H1 (cell line): Measurements from ENCODE around the gene ARHGEF28. TPM values are rescaled to one million over a fixed set of nuclear protein-coding genes. Genes with fewer than 3 reads are reported as not detected.

ENCODE experiments used
- CTCF ChIA-PET: fragments of 300-600 bp; sonication (Branson Sonifier 250); formaldehyde crosslinking; loops from one replicate; lab custom pipeline; 2021; ENCODE audit not compliant: partially characterized antibody; lab: Charles Lee
- POLR2A ChIA-PET: fragments of 300-600 bp; sonication (Branson Sonifier 250); formaldehyde crosslinking; loops from one replicate; lab custom pipeline; 2021; ENCODE audit warnings: inconsistent platforms; ENCODE audit not compliant: partially characterized antibody; lab: Charles Lee
- DNase-seq, 2 experiments: peaks; one replicate each; pipeline versions ENCODE4 v3.0.0 to v3.0.0-alpha.2; 2010 to 2022; ENCODE audit warnings: low spot score in 2 of 2, low read depth in 1 of 2, mixed read lengths in 1 of 2
- FAIRE-seq: peaks from 2 replicates; lab custom pipeline; 2011; peaks lifted over from hg19 to GRCh38; lab: Jason Lieb, UNC
- H2AFZ ChIP-seq: 2 replicates; pipeline ENCODE4 v1.8.1; 2012; ENCODE audit warnings: low read length, inconsistent platforms
- H2AK5ac ChIP-seq: 2 replicates; pipeline ENCODE4 v1.6.1; 2013; ENCODE audit warnings: low read depth, low read length
- H2BK120ac ChIP-seq: replicated peaks from 2 replicates; pipeline ENCODE3; 2013; ENCODE audit warnings: low read depth, low read length, inconsistent platforms
- H2BK12ac ChIP-seq: 2 replicates; pipeline ENCODE4 v1.6.1; 2013; ENCODE audit warnings: low read depth, low read length
- H2BK15ac ChIP-seq: 2 replicates; pipeline ENCODE4 v1.6.1; 2013; ENCODE audit warnings: low read length
- H2BK20ac ChIP-seq: 2 replicates; pipeline ENCODE4 v1.6.1; 2013; ENCODE audit warnings: low read length
- H2BK5ac ChIP-seq: 2 replicates; pipeline ENCODE4 v1.6.1; 2013; ENCODE audit warnings: low read depth, low read length
- H3K14ac ChIP-seq: 2 replicates; pipeline ENCODE4 v1.6.1; 2013; ENCODE audit warnings: inconsistent platforms; ENCODE audit not compliant: insufficient read length
- H3K18ac ChIP-seq: 2 replicates; pipeline ENCODE4 v1.6.1; 2013; ENCODE audit warnings: low read length; ENCODE audit errors: extremely low read depth
- H3K23ac ChIP-seq: 2 replicates; pipeline ENCODE4 v1.6.1; 2013; ENCODE audit warnings: inconsistent platforms; ENCODE audit not compliant: insufficient read length
- H3K23me2 ChIP-seq: 2 replicates; pipeline ENCODE4 v1.6.1; 2013; ENCODE audit warnings: low read depth, low read length
- H3K27ac ChIP-seq: 2 replicates; pipeline ENCODE4 v1.6.1; 2011; ENCODE audit warnings: low read depth, low read length, inconsistent platforms
- H3K27me3 ChIP-seq, 4 experiments: replicated peaks in 1 of 4; 1 replicate in 1 of 4; 2 replicates in 3 of 4; pipeline versions ENCODE4 v1.6.1 to v1.8.1; 2011 to 2013; ENCODE audit warnings: low read length in 3 of 4, mild to moderate bottlenecking in 3 of 4, inconsistent platforms in 2 of 4, mixed read lengths in 2 of 4, moderate library complexity in 1 of 4; ENCODE audit not compliant: control insufficient read depth in 3 of 4, insufficient read depth in 3 of 4; ENCODE audit errors: extremely low read depth in 1 of 4
- H3K36me3 ChIP-seq, 4 experiments: 2 replicates each; pipeline versions ENCODE4 v1.6.1 to v1.8.1; 2011 to 2013; ENCODE audit warnings: mild to moderate bottlenecking in 4 of 4, low read length in 3 of 4, moderate library complexity in 2 of 4, control low read depth in 1 of 4, inconsistent platforms in 1 of 4; ENCODE audit not compliant: insufficient read depth in 4 of 4, control insufficient read depth in 2 of 4
- H3K4ac ChIP-seq: replicated peaks from 2 replicates; pipeline ENCODE3; 2013; ENCODE audit warnings: low read length, low read depth, mixed read lengths, inconsistent platforms; ENCODE audit not compliant: insufficient read length
- H3K4me1 ChIP-seq, 4 experiments: replicated peaks in 1 of 4; 1 replicate in 1 of 4; 2 replicates in 3 of 4; pipeline versions ENCODE4 v1.6.1 to v1.8.1; 2011 to 2013; ENCODE audit warnings: low read length in 3 of 4, inconsistent platforms in 2 of 4, mixed read lengths in 1 of 4; ENCODE audit not compliant: insufficient read depth in 4 of 4, control insufficient read depth in 3 of 4
- H3K4me2 ChIP-seq, 2 experiments: 2 replicates each; pipeline versions ENCODE4 v1.6.1 to v1.8.1; 2011 to 2013; ENCODE audit warnings: low read depth in 2 of 2, low read length in 2 of 2, control low read depth in 1 of 2, inconsistent platforms in 1 of 2, mild to moderate bottlenecking in 1 of 2; ENCODE audit not compliant: insufficient read depth in 1 of 2
- H3K4me3 ChIP-seq, 4 experiments: fragments of 200-600, 300-600 bp in 1 of 4; sonication (generic), shearing (Covaris generic), sonication (Bioruptor Twin) in 1 of 4; 2 replicates each; pipeline versions ENCODE4 v1.5.1 to v1.8.1; 2011 to 2016; ENCODE audit warnings: low read length in 4 of 4, low read depth in 3 of 4, control low read depth in 2 of 4, inconsistent platforms in 2 of 4, mild to moderate bottlenecking in 2 of 4, mixed read lengths in 1 of 4, moderate library complexity in 1 of 4; ENCODE audit not compliant: insufficient read depth in 2 of 4; ENCODE audit errors: extremely low read depth in 1 of 4
- H3K56ac ChIP-seq: replicated peaks from 2 replicates; pipeline ENCODE3; 2013; ENCODE audit warnings: low read depth, mild to moderate bottlenecking, mixed read lengths, low read length, inconsistent platforms; ENCODE audit not compliant: insufficient read length
- H3K79me1 ChIP-seq: 2 replicates; pipeline ENCODE4 v1.6.1; 2013; ENCODE audit warnings: low read depth, low read length, control low read depth
- H3K79me2 ChIP-seq, 2 experiments: 2 replicates each; pipeline versions ENCODE4 v1.6.1 to v1.8.1; 2012 to 2013; ENCODE audit warnings: low read length in 2 of 2, mild to moderate bottlenecking in 2 of 2, inconsistent platforms in 1 of 2; ENCODE audit not compliant: insufficient read depth in 2 of 2, control insufficient read depth in 1 of 2
- H3K9ac ChIP-seq, 4 experiments: replicated peaks in 1 of 4; 1 replicate in 1 of 4; 2 replicates in 3 of 4; pipeline versions ENCODE4 v1.6.1 to v1.8.1; 2011 to 2013; ENCODE audit warnings: low read depth in 3 of 4, low read length in 3 of 4, control low read depth in 2 of 4, mild to moderate bottlenecking in 2 of 4, moderate library complexity in 2 of 4, inconsistent platforms in 1 of 4; ENCODE audit errors: extremely low read depth in 1 of 4
- H3K9me3 ChIP-seq, 2 experiments: 2 replicates each; pipeline versions ENCODE4 v1.6.1 to v1.8.1; 2012 to 2013; ENCODE audit warnings: mild to moderate bottlenecking in 2 of 2, moderate library complexity in 2 of 2, control low read depth in 1 of 2, inconsistent platforms in 1 of 2, low read depth in 1 of 2, low read length in 1 of 2, mixed read lengths in 1 of 2; ENCODE audit not compliant: insufficient read depth in 2 of 2
- H4K20me1 ChIP-seq, 2 experiments: replicated peaks in 1 of 2; 2 replicates each; pipeline versions ENCODE3 to v1.8.1; 2011 to 2013; ENCODE audit warnings: inconsistent platforms in 2 of 2, low read length in 2 of 2, mild to moderate bottlenecking in 1 of 2; ENCODE audit not compliant: insufficient read depth in 2 of 2, control insufficient read depth in 1 of 2
- H4K5ac ChIP-seq: 2 replicates; pipeline ENCODE4 v1.6.1; 2013; ENCODE audit warnings: low read length, low read depth, mixed read lengths, inconsistent platforms; ENCODE audit not compliant: insufficient read length
- H4K8ac ChIP-seq: 2 replicates; pipeline ENCODE4 v1.8.0; 2013; ENCODE audit warnings: mild to moderate bottlenecking, moderate library complexity, low read length, inconsistent platforms; ENCODE audit not compliant: insufficient read depth; ENCODE audit errors: extremely low read depth
- H4K91ac ChIP-seq: replicated peaks from 2 replicates; pipeline ENCODE3; 2013; ENCODE audit warnings: low read length, mixed read lengths, inconsistent platforms; ENCODE audit not compliant: insufficient read length
- CTBP2 ChIP-seq: IDR thresholded peaks from 2 replicates; pipeline ENCODE4 v1.7.0; 2011; ENCODE audit warnings: borderline replicate concordance, mild to moderate bottlenecking, moderate library complexity, mixed read lengths, low read length; ENCODE audit not compliant: insufficient read depth, insufficient read length
- HDAC2 ChIP-seq, 2 experiments: fragments of 300-600 bp in 1 of 2; sonication (generic) in 1 of 2; IDR thresholded peaks; 2 replicates each; pipeline ENCODE4 v1.6.1; 2011 to 2012; ENCODE audit warnings: low read depth in 2 of 2, low read length in 2 of 2, mild to moderate bottlenecking in 2 of 2, moderate library complexity in 2 of 2, borderline replicate concordance in 1 of 2, inconsistent platforms in 1 of 2
- MAX ChIP-seq: IDR thresholded peaks from 2 replicates; pipeline ENCODE4 v1.6.1; 2012; ENCODE audit warnings: inconsistent platforms
- POU5F1 ChIP-seq: IDR thresholded peaks from 2 replicates; pipeline ENCODE4 v1.6.1; 2011; ENCODE audit warnings: low read depth, mild to moderate bottlenecking, low read length, moderate library complexity
- RFX5 ChIP-seq: IDR thresholded peaks from 2 replicates; pipeline ENCODE4 v1.6.1; 2011; ENCODE audit warnings: low read depth, low read length, improper control_type of control experiment, borderline replicate concordance
- SIN3A ChIP-seq, 2 experiments: IDR thresholded peaks in 1 of 2; conservative IDR thresholded peaks in 1 of 2; 2 replicates each; pipeline ENCODE4 v1.6.1; 2011 to 2012; ENCODE audit warnings: low read length in 2 of 2, improper control_type of control experiment in 1 of 2, low read depth in 1 of 2, mild to moderate bottlenecking in 1 of 2
- SIX5 ChIP-seq: IDR thresholded peaks from 2 replicates; pipeline ENCODE4 v1.6.1; 2011; ENCODE audit warnings: mild to moderate bottlenecking, low read depth, low read length
- SP4 ChIP-seq: IDR thresholded peaks from 2 replicates; pipeline ENCODE4 v1.6.1; 2012; ENCODE audit warnings: low read length, inconsistent platforms
- TAF1 ChIP-seq: IDR thresholded peaks from 2 replicates; pipeline ENCODE4 v1.6.1; 2011; ENCODE audit warnings: mild to moderate bottlenecking, low read depth, low read length
- TBP ChIP-seq: IDR thresholded peaks from 2 replicates; pipeline ENCODE4 v1.6.1; 2011; ENCODE audit warnings: low read depth, low read length, improper control_type of control experiment
- TEAD4 ChIP-seq: IDR thresholded peaks from 2 replicates; pipeline ENCODE4 v1.6.1; 2012; ENCODE audit warnings: low read depth, low read length, inconsistent platforms, mixed read lengths
- ZNF274 ChIP-seq: IDR thresholded peaks from 2 replicates; pipeline ENCODE4 v1.7.0; 2012; ENCODE audit warnings: low read length, borderline replicate concordance; ENCODE audit errors: extremely low read depth
- WGBS, 2 experiments: shearing (Covaris generic) in 1 of 2; methylation state at CpG; one replicate each; pipeline versions ENCODE4 v1.1.6 to v1.1.7; 2013 to 2015; ENCODE audit warnings: low lambda C conversion rate in 2 of 2, mixed read lengths in 2 of 2, inconsistent platforms in 1 of 2, low coverage in 1 of 2, missing lambda C conversion rate in 1 of 2; ENCODE audit not compliant: insufficient replicate concordance in 2 of 2, insufficient coverage in 1 of 2, insufficient read length in 1 of 2; ENCODE audit errors: extremely low coverage in 1 of 2, missing lambda C conversion rate in 1 of 2; 5-methylcytosine and 5-hydroxymethylcytosine counted together
- polyA plus RNA-seq, 7 experiments: library from polyadenylated mRNA; depleted of rRNA in 3 of 7; stranded (reverse) in 5 of 7; unstranded in 2 of 7; fragments of >200 nt in 5 of 7; fragments of 200-250 nt in 2 of 7; gene quantifications; 1 replicate in 5 of 7; 2 replicates in 1 of 7; 4 replicates in 1 of 7; pipeline versions ENCODE4 v1.2.1 to v1.2.3, GENCODE V29; 2011 to 2013; ENCODE audit warnings: missing spikeins in 2 of 7, mixed read lengths in 2 of 7
- total RNA-seq: library from RNA; stranded (reverse); fragmentation: NEBNext Ultra II Directional; extraction: Animal tissue kit (Norgen Biotek cat#: 25700); gene quantifications from 2 replicates; pipeline ENCODE4 v1.2.1, GENCODE V29; 2021

Gene ARHGEF28
- total and polyA plus RNA-seq, 2 of the 8 experiments (the other 6 are each of a cell fraction or from before 2014, with no cell fraction given): 0.33 to 1.0 TPM

- no peaks in the 10 kb centered on the region for H3K23me2 ChIP-seq
- DNase-seq (no peak), FAIRE-seq (no peak)
- H3K27ac ChIP-seq: no peak overlapping the region
- H3K23ac ChIP-seq: no peak overlapping the region
- ChIA-PET POLR2A (no interaction called here), CTCF (no interaction called here)
- H3K4ac ChIP-seq: no peak overlapping the region
- H3K9ac ChIP-seq: no peak overlapping the region
- H3K4me2 ChIP-seq: no peak overlapping the region
- no peak overlapping the region for H2AK5ac ChIP-seq
- H2AFZ ChIP-seq: no peak overlapping the region
- H2BK120ac ChIP-seq: no peak overlapping the region
- H3K14ac ChIP-seq: no peak overlapping the region
- H4K91ac ChIP-seq: no peak overlapping the region
- H2BK12ac ChIP-seq: no peak overlapping the region
- H3K36me3 ChIP-seq: no peaks in the 10 kb centered on the region
- no peaks in the 10 kb centered on the region for H3K9me3 ChIP-seq
- no peak overlapping the region for H2BK5ac ChIP-seq
- H3K27me3 ChIP-seq: no peaks in the 10 kb centered on the region; a peak in 1 of 7 replicates
- no peak overlapping the region for H3K4me3 ChIP-seq
- no peaks in the 10 kb centered on the region for H3K79me2 ChIP-seq
- TF ChIP-seq CTBP2: no peak
- no peak for TF ChIP-seq POU5F1
- TF ChIP-seq SIX5: no peak
- TF ChIP-seq SP4: no peak
- no peak for TF ChIP-seq TEAD4
- TF ChIP-seq HDAC2 (IDR thresholded peaks at IDR 0.05; ENCODE audit: borderline replicate concordance in 1 of 2, low read depth in 2 of 2, low read length in 2 of 2): no peak
- no peak for TF ChIP-seq SIN3A (conservative IDR thresholded peaks at IDR 0.05 in 1 of 2, IDR thresholded peaks at IDR 0.05 in 1 of 2; ENCODE audit: low read depth in 1 of 2, low read length in 2 of 2)
- no peak for TF ChIP-seq TAF1
- TF ChIP-seq RFX5: no peak
- no peak for TF ChIP-seq MAX
- no peak for TF ChIP-seq ZNF274
- no peak for TF ChIP-seq TBP
- no peak overlapping the region for H3K56ac ChIP-seq
- no peak overlapping the region for H2BK20ac ChIP-seq
- no peaks in the 10 kb centered on the region for H3K79me1 ChIP-seq
- H4K20me1 ChIP-seq: no peaks in the 10 kb centered on the region
- no peak overlapping the region for H4K8ac ChIP-seq
- H4K5ac ChIP-seq: no peak overlapping the region
- no peak overlapping the region for H2BK15ac ChIP-seq
- H3K4me1 ChIP-seq: no peaks in the 10 kb centered on the region; a peak in 1 of 7 replicates
- H3K18ac ChIP-seq: no peak overlapping the region
- WGBS, 2 experiments: 97% methylated on average over 4 of the region's 4 CpGs; no CpG with 5 or more reads in 1 of the 2 experiments
Measured at GRCh38 chr5:73668017-73668416, 42.0 kb downstream of the ARHGEF28 start.
